PFSK-1 (cell line): ENCODE measurements around the gene PTH1R.

Source experiments
- POLR2AphosphoS5 ChIP-seq: IDR thresholded peaks from 2 replicates; pipeline ENCODE4 v1.6.1; 2012; ENCODE audit warnings: low read depth, mild to moderate bottlenecking, control low read depth, low read length, moderate library complexity
- SIN3A ChIP-seq: IDR thresholded peaks from 2 replicates; pipeline ENCODE4 v1.6.1; 2012; ENCODE audit warnings: mild to moderate bottlenecking, low read length, moderate library complexity, borderline replicate concordance; ENCODE audit not compliant: insufficient read depth
- TAF1 ChIP-seq: IDR thresholded peaks from 2 replicates; pipeline ENCODE4 v1.6.1; 2012; ENCODE audit warnings: low read length, control low read depth, borderline replicate concordance; ENCODE audit not compliant: insufficient read depth

- TF ChIP-seq POLR2AphosphoS5, result no peak
- no peak for TF ChIP-seq SIN3A
- TF ChIP-seq TAF1, result no peak
Measured at GRCh38 chr3:46926871-46927717, 49.6 kb downstream of the PTH1R start.
